Adipocyte (in vitro differentiated cells): ENCODE results near the gene MICAL2.
A peak's percentile ranks its signal among the peaks of the same experiment; 100 is the strongest.

ENCODE experiments used
- DNase-seq: peaks from one replicate; pipeline ENCODE4 v3.0.0-alpha.2; 2015; ENCODE audit warnings: low read depth
- H3K27me3 ChIP-seq: replicated peaks from 2 replicates; pipeline ENCODE4 v1.7.0; 2013; ENCODE audit warnings: mild to moderate bottlenecking, low read length, moderate library complexity; ENCODE audit not compliant: control insufficient read depth, insufficient read depth
- H3K36me3 ChIP-seq: 2 replicates; pipeline ENCODE4 v1.7.0; 2013; ENCODE audit warnings: low read length, mild to moderate bottlenecking, moderate library complexity; ENCODE audit not compliant: control insufficient read depth, insufficient read depth, severe bottlenecking
- H3K4me1 ChIP-seq: 2 replicates; pipeline ENCODE4 v1.7.0; 2013; ENCODE audit warnings: mild to moderate bottlenecking, low read length, moderate library complexity; ENCODE audit not compliant: control insufficient read depth, insufficient read depth
- H3K4me3 ChIP-seq: 2 replicates; pipeline ENCODE4 v1.7.0; 2013; ENCODE audit warnings: mild to moderate bottlenecking, low read length, moderate library complexity
- H3K9ac ChIP-seq: 2 replicates; pipeline ENCODE4 v1.7.0; 2013; ENCODE audit warnings: mild to moderate bottlenecking, low read length, moderate library complexity
- H3K9me3 ChIP-seq: 2 replicates; pipeline ENCODE4 v1.7.0; 2013; ENCODE audit warnings: mild to moderate bottlenecking, low read length, moderate library complexity; ENCODE audit not compliant: control insufficient read depth

The MICAL2 gene

DNA sequence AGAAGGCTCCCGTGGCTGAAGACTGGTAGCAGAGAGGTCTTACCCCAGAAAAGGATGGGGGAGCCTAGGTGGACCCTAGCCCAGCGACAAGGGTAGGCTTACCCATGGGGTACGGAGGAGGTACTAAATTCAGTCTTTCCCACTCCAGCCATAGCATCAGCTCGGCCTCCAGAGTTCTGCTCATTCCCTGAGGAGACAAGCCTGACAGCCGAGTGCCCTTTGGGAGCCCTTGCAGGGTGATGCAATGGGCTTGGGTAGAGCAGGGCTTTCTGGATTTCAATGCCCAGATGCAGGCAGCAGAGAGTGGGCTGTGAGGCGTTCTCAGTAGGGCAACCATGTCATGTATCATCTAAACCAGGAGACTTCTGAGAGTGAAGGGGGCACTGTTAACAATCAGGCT is 124.7 kb downstream of the MICAL2 start:
- H3K36me3 ChIP-seq = peaks cover 23% of the 10 kb centered on the region
- peak; percentile 29 for DNase-seq

DNA sequence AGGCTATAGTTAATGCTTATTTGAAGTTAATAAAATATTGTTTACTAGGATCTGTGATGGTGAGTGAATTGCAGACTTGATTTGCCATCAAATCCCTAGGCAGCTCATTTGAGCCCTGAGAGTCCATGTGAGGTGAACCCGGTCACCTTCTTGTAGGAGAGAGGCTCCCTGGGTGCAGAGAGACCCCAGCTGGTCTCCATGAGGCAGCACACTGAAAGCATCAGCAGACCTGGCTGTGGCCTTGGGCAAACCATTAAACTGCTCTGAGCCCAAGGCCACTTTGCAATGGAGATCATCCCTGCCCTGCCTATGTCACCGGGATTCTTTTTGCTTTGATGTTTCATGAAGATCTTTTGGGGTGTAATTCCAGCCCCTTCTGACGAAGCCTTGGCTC is 125.2 kb downstream of the MICAL2 start:
- DNase-seq = no peak
- H3K9ac ChIP-seq = no peak overlapping the region
- peaks cover 9% of the 10 kb centered on the region for H3K9me3 ChIP-seq
- H3K36me3 ChIP-seq = peaks cover 20% of the 10 kb centered on the region
- H3K27me3 ChIP-seq = no peaks in the 10 kb centered on the region
- no peak overlapping the region for H3K4me3 ChIP-seq
- H3K4me1 ChIP-seq = peaks cover 30% of the 10 kb centered on the region

More for the DNA sequence above, 124.7 kb downstream of the MICAL2 start:
- no peak overlapping the region for H3K9ac ChIP-seq
- H3K9me3 ChIP-seq = peaks cover 9% of the 10 kb centered on the region
- H3K4me1 ChIP-seq = peaks cover 30% of the 10 kb centered on the region
- no peaks in the 10 kb centered on the region for H3K27me3 ChIP-seq
- no peak overlapping the region for H3K4me3 ChIP-seq

GRCh38 chr11:12235947-12236743 is 125.8 kb downstream of the MICAL2 start:
- H3K9ac ChIP-seq = no peak overlapping the region
- peaks cover 9% of the 10 kb centered on the region for H3K9me3 ChIP-seq

GRCh38 chr11:12236744-12237101 is 126.3 kb downstream of the MICAL2 start:
- Histone ChIP-seq H3K4me1 (peaks cover 30% of the 10 kb centered on the region), H3K9ac (no peak overlapping the region), H3K4me3 (no peak overlapping the region), H3K9me3 (peaks cover 9% of the 10 kb centered on the region), H3K27me3 (no peaks in the 10 kb centered on the region), H3K36me3 (peaks cover 16% of the 10 kb centered on the region)
- DNase-seq = no peak

More at GRCh38 chr11:12235947-12236743, 125.8 kb downstream of the MICAL2 start:
- no peaks in the 10 kb centered on the region for H3K27me3 ChIP-seq
- peak; percentile 86 for DNase-seq
- H3K4me3 ChIP-seq = no peak overlapping the region
- H3K4me1 ChIP-seq = peaks cover 30% of the 10 kb centered on the region
- H3K36me3 ChIP-seq = peaks cover 18% of the 10 kb centered on the region

- Histone ChIP-seq H3K27me3 (no peaks in the 10 kb centered on the region), H3K4me1 (peaks cover 29% of the 10 kb centered on the region), H3K9me3 (peaks cover 9% of the 10 kb centered on the region), H3K36me3 (peaks cover 15% of the 10 kb centered on the region), H3K9ac (no peak overlapping the region), H3K4me3 (no peak overlapping the region)
- no peak for DNase-seq
Measured at GRCh38 chr11:12237381-12237784, 127.0 kb downstream of the MICAL2 start.

- Histone ChIP-seq H3K27me3 (no peaks in the 10 kb centered on the region), H3K36me3 (peaks cover 15% of the 10 kb centered on the region), H3K4me3 (no peak overlapping the region), H3K9ac (no peak overlapping the region), H3K4me1 (peaks cover 19% of the 10 kb centered on the region), H3K9me3 (peaks cover 9% of the 10 kb centered on the region)
- DNase-seq = peak; percentile 23
Measured at GRCh38 chr11:12238420-12238819, 128.0 kb downstream of the MICAL2 start.

GRCh38 chr11:12239396-12239795 is 129.0 kb downstream of the MICAL2 start:
- Histone ChIP-seq H3K36me3 (peaks cover 15% of the 10 kb centered on the region), H3K4me3 (no peak overlapping the region), H3K4me1 (peaks cover 15% of the 10 kb centered on the region), H3K9ac (no peak overlapping the region), H3K27me3 (no peaks in the 10 kb centered on the region), H3K9me3 (peaks cover 9% of the 10 kb centered on the region)
- DNase-seq = no peak

DNA sequence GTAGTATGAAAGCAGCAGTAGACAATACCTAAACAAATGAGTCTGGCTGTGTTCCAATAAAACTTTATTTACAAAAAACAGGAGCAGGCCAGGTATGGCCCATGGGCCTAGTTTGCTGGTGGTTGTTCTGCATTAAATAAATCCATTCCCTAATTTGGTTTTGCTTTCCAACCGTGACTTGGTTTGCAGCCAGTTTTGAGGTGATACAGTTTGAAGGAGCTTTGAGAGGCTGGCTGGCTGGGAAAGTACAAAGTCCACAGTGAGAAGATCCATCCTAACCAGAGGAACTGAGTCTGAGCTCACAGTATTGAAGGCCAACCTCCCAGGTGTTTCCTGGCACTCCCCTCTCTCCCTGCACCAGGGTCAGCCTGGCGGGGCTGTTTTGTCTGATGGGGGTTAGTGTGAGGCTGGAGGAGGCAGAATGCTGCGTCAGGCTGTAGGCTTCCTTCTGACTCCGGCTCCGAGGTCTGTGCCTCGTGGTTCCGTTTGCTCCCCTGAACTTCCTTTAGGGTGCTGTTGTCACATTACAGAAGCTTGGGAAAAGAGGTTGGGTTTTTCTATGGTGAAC is 129.5 kb downstream of the MICAL2 start:
- Histone ChIP-seq H3K36me3 (peaks cover 15% of the 10 kb centered on the region), H3K9me3 (peaks cover 9% of the 10 kb centered on the region), H3K4me1 (peaks cover 15% of the 10 kb centered on the region), H3K4me3 (no peak overlapping the region), H3K27me3 (no peaks in the 10 kb centered on the region), H3K9ac (no peak overlapping the region)
- no peak for DNase-seq

GRCh38 chr11:12240677-12241076 is 130.3 kb downstream of the MICAL2 start:
- Histone ChIP-seq H3K36me3 (peaks cover 15% of the 10 kb centered on the region), H3K9ac (no peak overlapping the region)
- no peak for DNase-seq

DNA sequence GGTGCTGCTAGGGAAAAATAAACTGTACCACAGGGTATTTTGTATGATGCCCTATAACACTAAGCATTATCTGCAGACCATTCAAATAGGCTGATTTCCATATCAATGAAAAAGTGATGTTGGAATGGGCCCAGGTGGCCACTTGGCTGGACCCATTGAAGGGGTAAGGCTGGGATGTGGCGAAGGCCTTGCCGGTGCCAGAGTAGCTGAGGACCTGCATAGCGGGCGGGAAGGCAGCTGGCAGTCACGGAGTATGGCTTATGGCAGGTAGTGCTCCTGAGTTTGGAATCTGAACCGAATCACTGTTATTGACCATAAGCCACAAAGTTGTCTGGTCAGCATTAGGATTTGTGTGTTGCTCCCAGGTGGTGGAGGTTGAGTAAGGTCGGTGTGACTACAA is 131.0 kb downstream of the MICAL2 start:
- no peak for DNase-seq
- H3K36me3 ChIP-seq = peaks cover 15% of the 10 kb centered on the region

More at GRCh38 chr11:12240677-12241076, 130.3 kb downstream of the MICAL2 start:
- Histone ChIP-seq H3K27me3 (no peaks in the 10 kb centered on the region), H3K4me3 (no peak overlapping the region), H3K4me1 (peaks cover 22% of the 10 kb centered on the region), H3K9me3 (peaks cover 9% of the 10 kb centered on the region)

GRCh38 chr11:12241971-12242672 is 131.7 kb downstream of the MICAL2 start:
- Histone ChIP-seq H3K9ac (no peak overlapping the region), H3K27me3 (no peaks in the 10 kb centered on the region), H3K9me3 (peaks cover 9% of the 10 kb centered on the region), H3K36me3 (peaks cover 11% of the 10 kb centered on the region), H3K4me3 (no peak overlapping the region), H3K4me1 (peaks cover 32% of the 10 kb centered on the region)
- DNase-seq = no peak

More for the DNA sequence above, 131.0 kb downstream of the MICAL2 start:
- no peaks in the 10 kb centered on the region for H3K27me3 ChIP-seq
- peaks cover 9% of the 10 kb centered on the region for H3K9me3 ChIP-seq
- peaks cover 28% of the 10 kb centered on the region for H3K4me1 ChIP-seq
- H3K4me3 ChIP-seq = no peak overlapping the region
- H3K9ac ChIP-seq = no peak overlapping the region
